IMR-90 (cell line): ENCODE measurements around the gene TAF11. TPM values are rescaled to one million over a fixed set of nuclear protein-coding genes. Genes with fewer than 3 reads are reported as not detected.

Experiments
- ATAC-seq: fragments of 200-7000 bp; cut with Tn5 transposase; 2 replicates; pipeline ENCODE4 v1.9.1; 2020; ENCODE audit warnings: low read depth, mild to moderate bottlenecking, moderate library complexity
- BruUV-seq: library from RNA; stranded (reverse); fragments of 400-500 nt; replicated peaks from 2 replicates; lab custom pipeline; 2021; lab: Mats Ljungman, UMichigan
- CTCF ChIA-PET: fragments of 300-600 bp; formaldehyde crosslinking; extraction: SDS; loops from one replicate; lab custom pipeline; 2021; ENCODE audit warnings: antibody characterized with exemption; lab: Yijun Ruan, JAX
- POLR2A ChIA-PET: fragments of 300-600 bp; sonication (Branson Sonifier 250); formaldehyde crosslinking; loops from one replicate; lab custom pipeline; 2022; ENCODE audit warnings: antibody characterized with exemption; ENCODE audit not compliant: unreplicated experiment; lab: Charles Lee
- DNase-seq: peaks from one replicate; pipeline ENCODE4 v3.0.0; 2013
- H2AFZ ChIP-seq: replicated peaks from 2 replicates; pipeline ENCODE3; 2013; ENCODE audit warnings: low read length, mild to moderate bottlenecking; ENCODE audit not compliant: poor library complexity
- H2AK5ac ChIP-seq: 2 replicates; pipeline ENCODE4 v1.6.1; 2013; ENCODE audit warnings: low read depth, low read length, inconsistent platforms
- H2AK9ac ChIP-seq: replicated peaks from 2 replicates; pipeline ENCODE3; 2013; ENCODE audit warnings: mild to moderate bottlenecking, low read depth, low read length, moderate library complexity; ENCODE audit not compliant: poor library complexity
- H2BK120ac ChIP-seq: 2 replicates; pipeline ENCODE4 v1.6.1; 2013; ENCODE audit warnings: low read depth, low read length, inconsistent platforms
- H2BK15ac ChIP-seq: 3 replicates; pipeline ENCODE4 v1.6.1; 2013; ENCODE audit warnings: low read depth, low read length, inconsistent platforms
- H2BK20ac ChIP-seq: 2 replicates; pipeline ENCODE4 v1.6.1; 2013; ENCODE audit warnings: low read depth, mild to moderate bottlenecking, inconsistent platforms, low read length, moderate library complexity
- H2BK5ac ChIP-seq: 2 replicates; pipeline ENCODE4 v1.6.1; 2013; ENCODE audit warnings: mild to moderate bottlenecking, low read depth, low read length, inconsistent platforms; ENCODE audit not compliant: poor library complexity, severe bottlenecking
- H3K14ac ChIP-seq: replicated peaks from 2 replicates; pipeline ENCODE4 v1.6.1; 2013; ENCODE audit warnings: low read depth, low read length, inconsistent platforms
- H3K18ac ChIP-seq: 2 replicates; pipeline ENCODE4 v1.6.1; 2013; ENCODE audit warnings: low read depth, low read length, control low read depth
- H3K23ac ChIP-seq: 2 replicates; pipeline ENCODE4 v1.6.1; 2013; ENCODE audit warnings: low read depth, low read length, inconsistent platforms
- H3K27ac ChIP-seq: 2 replicates; pipeline ENCODE4 v1.5.1; 2013; ENCODE audit warnings: mild to moderate bottlenecking, control low read depth, low read length; ENCODE audit not compliant: insufficient read depth
- H3K27me3 ChIP-seq: 2 replicates; pipeline ENCODE4 v1.6.1; 2013; ENCODE audit warnings: low read length; ENCODE audit not compliant: control insufficient read depth, insufficient read depth
- H3K36me3 ChIP-seq: 2 replicates; pipeline ENCODE4 v1.6.1; 2013; ENCODE audit warnings: low read length, mixed read lengths; ENCODE audit not compliant: control insufficient read depth, insufficient read depth
- H3K4ac ChIP-seq: 2 replicates; pipeline ENCODE4 v1.6.1; 2013; ENCODE audit warnings: low read depth, low read length, inconsistent platforms
- H3K4me1 ChIP-seq: 2 replicates; pipeline ENCODE4 v1.6.1; 2013; ENCODE audit warnings: low read length, mixed read lengths; ENCODE audit not compliant: control insufficient read depth, insufficient read depth
- H3K4me2 ChIP-seq: 2 replicates; pipeline ENCODE4 v1.6.1; 2013; ENCODE audit warnings: low read depth, mild to moderate bottlenecking, control low read depth, low read length, moderate library complexity
- H3K4me3 ChIP-seq: 2 replicates; pipeline ENCODE4 v1.5.1; 2013; ENCODE audit warnings: low read depth, mild to moderate bottlenecking, control low read depth, low read length, moderate library complexity; ENCODE audit not compliant: insufficient read depth
- H3K56ac ChIP-seq: 2 replicates; pipeline ENCODE4 v1.6.1; 2013; ENCODE audit warnings: low read length, inconsistent platforms; ENCODE audit not compliant: insufficient read depth; ENCODE audit errors: extremely low read depth
- H3K79me1 ChIP-seq, 2 experiments: 2 replicates each; pipeline ENCODE4 v1.6.1; 2013; ENCODE audit warnings: low read length in 2 of 2, inconsistent platforms in 1 of 2, low read depth in 1 of 2
- H3K9ac ChIP-seq: 2 replicates; pipeline ENCODE4 v1.6.1; 2013; ENCODE audit warnings: low read depth, low read length, control low read depth
- H3K9me1 ChIP-seq: 2 replicates; pipeline ENCODE4 v1.6.1; 2013; ENCODE audit warnings: low read length, inconsistent platforms; ENCODE audit not compliant: insufficient read depth
- H3K9me3 ChIP-seq: 2 replicates; pipeline ENCODE4 v1.6.1; 2013; ENCODE audit warnings: low read length; ENCODE audit not compliant: control insufficient read depth, insufficient read depth
- H4K20me1 ChIP-seq: 2 replicates; pipeline ENCODE4 v1.6.1; 2013; ENCODE audit warnings: low read length, inconsistent platforms; ENCODE audit not compliant: insufficient read depth
- H4K5ac ChIP-seq: 2 replicates; pipeline ENCODE4 v1.6.1; 2013; ENCODE audit warnings: mild to moderate bottlenecking, low read depth, low read length, control low read depth
- H4K8ac ChIP-seq, 2 experiments: 2 replicates each; pipeline ENCODE4 v1.6.1; 2013; ENCODE audit warnings: low read depth in 2 of 2, low read length in 2 of 2, control low read depth in 1 of 2, inconsistent platforms in 1 of 2
- H4K91ac ChIP-seq: 2 replicates; pipeline ENCODE4 v1.6.1; 2013; ENCODE audit warnings: low read depth, low read length, inconsistent platforms; ENCODE audit not compliant: insufficient read depth
- POLR2A ChIP-seq: IDR thresholded peaks from 2 replicates; pipeline ENCODE4 v1.6.1; 2012; ENCODE audit warnings: mild to moderate bottlenecking, low read depth, low read length
- RAD21 ChIP-seq: IDR thresholded peaks from 2 replicates; pipeline ENCODE4 v1.6.1; 2012; ENCODE audit warnings: low read length, improper control_type of control experiment
- RCOR1 ChIP-seq: IDR thresholded peaks from 2 replicates; pipeline ENCODE4 v1.6.1; 2012; ENCODE audit warnings: mild to moderate bottlenecking, low read length, improper control_type of control experiment; ENCODE audit not compliant: insufficient replicate concordance
- USF2 ChIP-seq: fragments of 150-350 bp; IDR thresholded peaks from 2 replicates; pipeline ENCODE4 v1.6.1; 2017; ENCODE audit warnings: mild to moderate bottlenecking, antibody characterized with exemption, low read length, low read depth
- WGBS, 2 experiments: methylation state at CpG; one replicate each; pipeline versions ENCODE4 v1.1.5 to v1.1.7; 2013; ENCODE audit warnings: missing lambda C conversion rate in 2 of 2; ENCODE audit not compliant: insufficient read length in 1 of 2; ENCODE audit errors: extremely low coverage in 2 of 2; 5-methylcytosine and 5-hydroxymethylcytosine counted together
- dilution Hi-C: fragments of 300-500 bp; cut with HindIII; formaldehyde crosslinking; loops from one replicate; pipeline ENCODE4 v1.14.3; 2018; ENCODE audit warnings: low sequenced_read_pairs; ENCODE audit not compliant: unreplicated experiment
- in situ Hi-C: fragments of 300-500 bp; cut with MboI; formaldehyde crosslinking; loops from 3 replicates; pipeline ENCODE4 v1.14.3; 2019; ENCODE audit warnings: low sequenced_read_pairs, inconsistent platforms, mixed read lengths
- intact Hi-C: fragments of 100-400 bp; cut with micrococcal nuclease; formaldehyde crosslinking; loops from 2 replicates; pipeline ENCODE4 v1.10.0; 2022
- polyA plus RNA-seq, 3 experiments: library from polyadenylated mRNA; depleted of rRNA; stranded (reverse); fragments of >200 nt; gene quantifications; 2 replicates each; pipeline ENCODE4 v1.2.3, GENCODE V29; 2012; ENCODE audit warnings: low replicate concordance in 1 of 3
- total RNA-seq: library from RNA; depleted of rRNA; stranded (reverse); fragments of >200 nt; gene quantifications from 2 replicates; pipeline ENCODE4 v1.2.3, GENCODE V29; 2012
- TF ChIP-seq, protein P1 (sequence below): conservative IDR thresholded peaks from 2 replicates; pipeline ENCODE4 v1.5.1; 2012; ENCODE audit warnings: mild to moderate bottlenecking, low read depth, low read length, improper control_type of control experiment
- TF ChIP-seq, protein P2 (sequence below): fragments of 150-350 bp; IDR thresholded peaks from 2 replicates; pipeline ENCODE4 v1.6.1; 2016; ENCODE audit warnings: low read depth, mild to moderate bottlenecking, low read length, moderate library complexity, borderline replicate concordance

The TAF11 gene
- total and polyA plus RNA-seq, 2 of the 4 experiments (the other 2 are of a cell fraction): 12.7 to 23.3 TPM

DNA sequence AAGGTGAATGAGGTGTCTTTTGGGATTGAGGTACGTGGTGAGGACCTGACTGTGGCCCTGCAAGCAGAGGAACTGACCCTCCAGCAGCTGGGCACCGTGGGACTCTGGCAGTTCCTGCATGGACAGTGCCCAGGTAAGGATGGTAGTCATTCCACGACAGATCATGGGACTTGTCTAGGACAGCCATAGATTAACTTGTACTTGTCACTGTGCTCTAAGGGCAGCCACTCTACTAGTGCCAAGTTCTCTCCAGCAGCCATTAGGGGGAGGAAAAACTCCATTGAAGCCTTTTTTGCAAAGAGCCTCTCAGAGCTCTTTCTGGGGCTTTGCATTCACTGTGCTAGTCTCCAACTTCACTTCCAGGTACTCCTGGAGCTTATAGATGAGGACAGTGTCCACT, 20.4 kb downstream of the TAF11 start:
- Histone ChIP-seq H3K9me1 (peaks cover 4% of the 10 kb centered on the region; the same call in 1 of the 2 replicates), H2BK120ac (no peak overlapping the region), H3K4me3 (no peak overlapping the region), H4K20me1 (no peaks in the 10 kb centered on the region), H2BK20ac (0 out of 2 replicates have a peak overlapping the region, but pooled peaks have one; percentile 13), H3K56ac (no peak overlapping the region), H3K9ac (no peak overlapping the region), H2AFZ (no peak overlapping the region), H3K4me2 (no peak overlapping the region), H3K14ac (no peak overlapping the region), H3K4ac (no peak overlapping the region), H3K18ac (no peak overlapping the region), H3K79me1 (no peaks in the 10 kb centered on the region), H3K27me3 (no peaks in the 10 kb centered on the region), H3K36me3 (peaks cover 17% of the 10 kb centered on the region), H3K27ac (no peak overlapping the region), H3K4me1 (no peaks in the 10 kb centered on the region), H4K5ac (no peak overlapping the region), H2AK5ac (no peak overlapping the region), H4K91ac (no peak overlapping the region), H2BK5ac (no peak overlapping the region), H3K9me3 (no peaks in the 10 kb centered on the region), H2AK9ac (no peak overlapping the region), H4K8ac (no peak overlapping the region), H2BK15ac (no peak overlapping the region), H3K23ac (no peak overlapping the region; the same call in 1 of the 2 replicates)
- dilution Hi-C loops: no loop called here
- no peak; the same call in 1 of the 2 replicates for ATAC-seq
- in situ Hi-C loops: no loop called here
- intact Hi-C loops: no loop called here
- DNase-seq: no peak
- POLR2A ChIA-PET: no interaction called here
- TF ChIP-seq, protein P1, sequence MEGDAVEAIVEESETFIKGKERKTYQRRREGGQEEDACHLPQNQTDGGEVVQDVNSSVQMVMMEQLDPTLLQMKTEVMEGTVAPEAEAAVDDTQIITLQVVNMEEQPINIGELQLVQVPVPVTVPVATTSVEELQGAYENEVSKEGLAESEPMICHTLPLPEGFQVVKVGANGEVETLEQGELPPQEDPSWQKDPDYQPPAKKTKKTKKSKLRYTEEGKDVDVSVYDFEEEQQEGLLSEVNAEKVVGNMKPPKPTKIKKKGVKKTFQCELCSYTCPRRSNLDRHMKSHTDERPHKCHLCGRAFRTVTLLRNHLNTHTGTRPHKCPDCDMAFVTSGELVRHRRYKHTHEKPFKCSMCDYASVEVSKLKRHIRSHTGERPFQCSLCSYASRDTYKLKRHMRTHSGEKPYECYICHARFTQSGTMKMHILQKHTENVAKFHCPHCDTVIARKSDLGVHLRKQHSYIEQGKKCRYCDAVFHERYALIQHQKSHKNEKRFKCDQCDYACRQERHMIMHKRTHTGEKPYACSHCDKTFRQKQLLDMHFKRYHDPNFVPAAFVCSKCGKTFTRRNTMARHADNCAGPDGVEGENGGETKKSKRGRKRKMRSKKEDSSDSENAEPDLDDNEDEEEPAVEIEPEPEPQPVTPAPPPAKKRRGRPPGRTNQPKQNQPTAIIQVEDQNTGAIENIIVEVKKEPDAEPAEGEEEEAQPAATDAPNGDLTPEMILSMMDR: 0 out of 2 replicates have a peak, but pooled peaks have one; percentile 16
- 0 out of 2 replicates have a peak, but pooled peaks have one; percentile 13 for TF ChIP-seq RAD21
- TF ChIP-seq, protein P2, sequence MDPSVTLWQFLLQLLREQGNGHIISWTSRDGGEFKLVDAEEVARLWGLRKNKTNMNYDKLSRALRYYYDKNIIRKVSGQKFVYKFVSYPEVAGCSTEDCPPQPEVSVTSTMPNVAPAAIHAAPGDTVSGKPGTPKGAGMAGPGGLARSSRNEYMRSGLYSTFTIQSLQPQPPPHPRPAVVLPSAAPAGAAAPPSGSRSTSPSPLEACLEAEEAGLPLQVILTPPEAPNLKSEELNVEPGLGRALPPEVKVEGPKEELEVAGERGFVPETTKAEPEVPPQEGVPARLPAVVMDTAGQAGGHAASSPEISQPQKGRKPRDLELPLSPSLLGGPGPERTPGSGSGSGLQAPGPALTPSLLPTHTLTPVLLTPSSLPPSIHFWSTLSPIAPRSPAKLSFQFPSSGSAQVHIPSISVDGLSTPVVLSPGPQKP: no peak
- TF ChIP-seq RCOR1: no peak
- no peak for TF ChIP-seq USF2
- TF ChIP-seq POLR2A: no peak
- BruUV-seq: no TSS peak
- 90% methylated on average over 2 of the region's 3 CpGs; no CpG with 5 or more reads in 1 of the 2 experiments for WGBS, 2 experiments
- CTCF ChIA-PET: interaction anchor here (0.6 kb wide), 1 partner anchor 262 kb away, joined by 3 read pairs; no protein-coding TSS in a partner anchor
